DND-41 (cell line): ENCODE data around the gene CPXM2.
"Not testable (repeated sequence)": the region's sequence is repeated elsewhere in the genome, so short reads cannot be mapped to it uniquely, and the experiment has no call there.

Experiments
- ATAC-seq: fragments of 200-7000 bp; cut with Tn5 transposase; 3 replicates; pipeline ENCODE4 v1.9.1; 2021; ENCODE audit warnings: low read depth; ENCODE audit not compliant: insufficient read depth
- DNase-seq: peaks from one replicate; pipeline ENCODE4 v3.0.0-alpha.2; 2020
- H2AFZ ChIP-seq: 2 replicates; pipeline ENCODE4 v1.6.0; 2012; ENCODE audit warnings: low read depth, low read length
- H3K27ac ChIP-seq: 2 replicates; pipeline ENCODE4 v1.5.1; 2012; ENCODE audit warnings: low read length, inconsistent platforms
- H3K27me3 ChIP-seq: fragments of 200-600 bp; sonication (generic); 2 replicates; pipeline ENCODE4 v1.6.0; 2012; ENCODE audit warnings: low read length, mild to moderate bottlenecking, inconsistent platforms; ENCODE audit not compliant: insufficient read depth, poor library complexity
- H3K36me3 ChIP-seq: 2 replicates; pipeline ENCODE4 v1.5.1; 2012; ENCODE audit warnings: low read length, inconsistent platforms; ENCODE audit not compliant: insufficient read depth
- H3K4me1 ChIP-seq: 2 replicates; pipeline ENCODE4 v1.5.1; 2012; ENCODE audit warnings: mild to moderate bottlenecking, low read length; ENCODE audit not compliant: insufficient read depth
- H3K4me2 ChIP-seq: 2 replicates; pipeline ENCODE4 v1.6.0; 2012; ENCODE audit warnings: mild to moderate bottlenecking, moderate library complexity, low read length, inconsistent platforms; ENCODE audit not compliant: insufficient read depth
- H3K4me3 ChIP-seq, 2 experiments: fragments of 200-600 bp in 1 of 2; shearing (Covaris generic) in 1 of 2; 2 replicates each; pipeline ENCODE4 v1.5.1; 2012 to 2016; ENCODE audit warnings: inconsistent platforms in 2 of 2, low read length in 2 of 2, mild to moderate bottlenecking in 2 of 2, low read depth in 1 of 2, moderate library complexity in 1 of 2
- H3K79me2 ChIP-seq: 2 replicates; pipeline ENCODE4 v1.6.0; 2012; ENCODE audit warnings: low read length, inconsistent platforms; ENCODE audit not compliant: insufficient read depth
- H3K9ac ChIP-seq: 2 replicates; pipeline ENCODE4 v1.6.0; 2012; ENCODE audit warnings: low read depth, mild to moderate bottlenecking, inconsistent platforms, low read length, moderate library complexity
- H3K9me3 ChIP-seq: 2 replicates; pipeline ENCODE4 v1.5.1; 2012; ENCODE audit warnings: low read length, moderate library complexity, mild to moderate bottlenecking, inconsistent platforms; ENCODE audit not compliant: insufficient read depth, severe bottlenecking
- H4K20me1 ChIP-seq: 2 replicates; pipeline ENCODE4 v1.6.0; 2012; ENCODE audit warnings: low read length; ENCODE audit not compliant: insufficient read depth
- CTCF ChIP-seq: IDR thresholded peaks from 2 replicates; pipeline ENCODE4 v1.5.1; 2012; ENCODE audit warnings: borderline replicate concordance, low read length, moderate library complexity, mild to moderate bottlenecking; ENCODE audit not compliant: poor library complexity, severe bottlenecking; ENCODE audit errors: extremely low read depth
- EZH2 ChIP-seq: IDR thresholded peaks from 3 replicates; pipeline ENCODE4 v1.6.1; 2012; ENCODE audit warnings: borderline replicate concordance, low read depth, mild to moderate bottlenecking, moderate library complexity, low read length, inconsistent platforms; ENCODE audit not compliant: severe bottlenecking

CPXM2 gene

GRCh38 chr10:123741146-123741545 is 150.5 kb downstream of the CPXM2 start:
- Histone ChIP-seq H3K27ac (no peak overlapping the region), H3K4me3 (no peak overlapping the region), H3K4me2 (no peak overlapping the region), H3K9me3 (no peaks in the 10 kb centered on the region), H4K20me1 (peaks cover 3% of the 10 kb centered on the region; the same call in 1 of the 2 replicates), H3K79me2 (no peaks in the 10 kb centered on the region), H3K4me1 (peaks cover 17% of the 10 kb centered on the region), H3K9ac (no peak overlapping the region), H2AFZ (no peak overlapping the region), H3K36me3 (no peaks in the 10 kb centered on the region), H3K27me3 (peaks cover 11% of the 10 kb centered on the region)
- DNase-seq (no peak), ATAC-seq (no peak)
- no peak for TF ChIP-seq CTCF
- TF ChIP-seq EZH2, result no peak

DNA sequence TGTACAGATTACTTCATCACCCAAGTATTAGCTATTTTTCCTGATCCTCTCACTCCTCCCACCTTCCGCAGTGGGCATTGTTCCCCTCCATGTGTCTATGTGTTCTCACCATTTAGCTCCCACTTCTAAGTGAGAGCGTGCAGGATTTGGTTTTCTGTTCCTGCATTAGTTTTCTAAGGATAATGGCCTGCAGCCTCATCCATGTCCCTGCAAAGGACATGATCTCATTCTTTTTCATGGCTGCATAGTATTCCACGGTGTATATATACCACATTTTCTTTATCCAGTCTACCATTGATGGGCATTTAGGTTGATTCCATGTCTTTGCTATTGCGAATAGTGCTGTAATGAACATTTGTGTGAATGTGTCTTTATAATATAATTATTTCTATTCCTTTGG is 154.7 kb downstream of the CPXM2 start:
- H3K27me3 ChIP-seq, H2AFZ ChIP-seq, H3K36me3 ChIP-seq, H3K9ac ChIP-seq, H3K79me2 ChIP-seq, H3K27ac ChIP-seq, DNase-seq, ATAC-seq, H3K4me1 ChIP-seq, H3K9me3 ChIP-seq, H4K20me1 ChIP-seq, H3K4me3 ChIP-seq, H3K4me2 ChIP-seq: not testable (repeated sequence)

- H3K9ac ChIP-seq, result no peak overlapping the region
- ATAC-seq (no peak), DNase-seq (no peak)
- no peak overlapping the region for H3K27ac ChIP-seq
- H3K4me1 ChIP-seq, result no peaks in the 10 kb centered on the region
- no peaks in the 10 kb centered on the region for H3K79me2 ChIP-seq
- H3K4me2 ChIP-seq, result no peak overlapping the region
- H3K9me3 ChIP-seq, result peaks cover 6% of the 10 kb centered on the region
- TF ChIP-seq CTCF, result no peak
- no peaks in the 10 kb centered on the region for H3K36me3 ChIP-seq
- no peak overlapping the region for H2AFZ ChIP-seq
- no peaks in the 10 kb centered on the region for H4K20me1 ChIP-seq
- no peak overlapping the region for H3K4me3 ChIP-seq
- no peaks in the 10 kb centered on the region for H3K27me3 ChIP-seq
Observed at GRCh38 chr10:123729523-123729922, 162.1 kb downstream of the CPXM2 start.

- H3K27me3 ChIP-seq, result no peaks in the 10 kb centered on the region
- no peak overlapping the region for H2AFZ ChIP-seq
- DNase-seq, result no peak
- no peak for ATAC-seq
- H4K20me1 ChIP-seq, result no peaks in the 10 kb centered on the region
- no peak overlapping the region for H3K9ac ChIP-seq
- no peaks in the 10 kb centered on the region for H3K4me1 ChIP-seq
- no peak overlapping the region for H3K4me3 ChIP-seq
- H3K9me3 ChIP-seq, result peaks cover 6% of the 10 kb centered on the region
- no peaks in the 10 kb centered on the region for H3K79me2 ChIP-seq
- no peak overlapping the region for H3K27ac ChIP-seq
- TF ChIP-seq CTCF (no peak), EZH2 (no peak)
- H3K4me2 ChIP-seq, result no peak overlapping the region
- H3K36me3 ChIP-seq, result no peaks in the 10 kb centered on the region
Observed at GRCh38 chr10:123726836-123727235, 164.8 kb downstream of the CPXM2 start.
